ENCODE measurements around the gene FRMPD4.

The FRMPD4 gene

GRCh38 chrX:12297353-12297752 is 159.1 kb downstream of the FRMPD4 start:
- Histone ChIP-seq H3K36me3 (ENCODE audit: control insufficient read depth in 4 of 4, insufficient read depth in 4 of 4, low read length in 3 of 4) (no peaks in the 10 kb centered on the region), H3K27me3 (replicated peaks in 2 of 5; ENCODE audit: control insufficient read depth in 4 of 5, insufficient read depth in 5 of 5, low read length in 4 of 5) (no peaks in the 10 kb centered on the region), H3K9me3 (ENCODE audit: control extremely low read depth in 1 of 5, control insufficient read depth in 4 of 5, insufficient read depth in 2 of 5, low read depth in 1 of 5, low read length in 4 of 5) (no peaks in the 10 kb centered on the region), H3K4me3 (ENCODE audit: control insufficient read depth in 1 of 7, extremely low read depth in 1 of 7, insufficient read depth in 4 of 7, low read depth in 2 of 7, low read length in 6 of 7) (no peak overlapping the region), H3K4me1 (ENCODE audit: control extremely low read depth in 1 of 4, control insufficient read depth in 4 of 4, insufficient read depth in 4 of 4, low read length in 3 of 4) (no peaks in the 10 kb centered on the region), H3K27ac (ENCODE audit: insufficient read depth in 1 of 2, low read depth in 1 of 2, low read length in 2 of 2, poor library complexity in 1 of 2, severe bottlenecking in 2 of 2) (no peak overlapping the region)
- POLR2A ChIA-PET, result no interaction called here
- no peak for DNase-seq
- CTCF ChIA-PET, result no interaction called here
- 92% methylated on average over 3 of the region's 4 CpGs for WGBS (ENCODE audit: insufficient coverage)

- H3K4me1 ChIP-seq (ENCODE audit: control extremely low read depth in 1 of 4, control insufficient read depth in 4 of 4, insufficient read depth in 4 of 4, low read length in 3 of 4), result no peaks in the 10 kb centered on the region
- no peak overlapping the region for H3K27ac ChIP-seq (ENCODE audit: insufficient read depth in 1 of 2, low read depth in 1 of 2, low read length in 2 of 2, poor library complexity in 1 of 2, severe bottlenecking in 2 of 2)
- no peak for DNase-seq
- CTCF ChIA-PET, result interaction anchor here (0.7 kb wide), 1 partner anchor 11 kb away, joined by 3 read pairs; no protein-coding TSS in a partner anchor
- no peaks in the 10 kb centered on the region for H3K27me3 ChIP-seq (replicated peaks in 2 of 5; ENCODE audit: control insufficient read depth in 4 of 5, insufficient read depth in 5 of 5, low read length in 4 of 5)
- POLR2A ChIA-PET, result no interaction called here
- H3K36me3 ChIP-seq (ENCODE audit: control insufficient read depth in 4 of 4, insufficient read depth in 4 of 4, low read length in 3 of 4), result no peaks in the 10 kb centered on the region
- WGBS (ENCODE audit: insufficient coverage), result 93% methylated on average over 3 of the region's 3 CpGs
- H3K4me3 ChIP-seq (ENCODE audit: control insufficient read depth in 1 of 7, extremely low read depth in 1 of 7, insufficient read depth in 4 of 7, low read depth in 2 of 7, low read length in 6 of 7), result no peak overlapping the region
- no peaks in the 10 kb centered on the region for H3K9me3 ChIP-seq (ENCODE audit: control extremely low read depth in 1 of 5, control insufficient read depth in 4 of 5, insufficient read depth in 2 of 5, low read depth in 1 of 5, low read length in 4 of 5)
These were observed 163.0 kb downstream of the FRMPD4 start for GRCh38 chrX:12301288-12301687.

DNA sequence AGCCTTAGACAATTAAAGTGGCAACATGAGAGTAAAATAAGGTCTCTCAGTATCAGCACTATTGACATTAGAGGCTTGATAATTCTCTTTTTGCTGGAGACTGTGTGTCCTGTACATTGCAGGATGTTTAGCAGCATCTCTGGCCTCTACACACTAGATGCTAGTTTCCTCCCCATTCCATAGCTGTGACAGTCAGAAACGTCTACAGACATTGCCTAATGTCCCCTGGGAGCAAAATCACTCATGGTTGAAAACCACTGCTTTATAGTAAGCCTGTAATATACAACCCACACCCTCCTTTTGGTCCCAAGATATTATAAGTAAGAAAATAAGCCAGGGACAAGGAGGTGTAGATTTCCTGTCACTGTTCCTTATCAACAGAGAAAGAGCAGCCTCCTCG is 166.0 kb downstream of the FRMPD4 start:
- Histone ChIP-seq H3K27me3 (replicated peaks in 2 of 5; ENCODE audit: control insufficient read depth in 4 of 5, insufficient read depth in 5 of 5, low read length in 4 of 5) (no peaks in the 10 kb centered on the region), H3K36me3 (ENCODE audit: control insufficient read depth in 4 of 4, insufficient read depth in 4 of 4, low read length in 3 of 4) (no peaks in the 10 kb centered on the region), H3K27ac (ENCODE audit: insufficient read depth in 1 of 2, low read depth in 1 of 2, low read length in 2 of 2, poor library complexity in 1 of 2, severe bottlenecking in 2 of 2) (no peak overlapping the region), H3K4me1 (ENCODE audit: control extremely low read depth in 1 of 4, control insufficient read depth in 4 of 4, insufficient read depth in 4 of 4, low read length in 3 of 4) (no peaks in the 10 kb centered on the region), H3K4me3 (ENCODE audit: control insufficient read depth in 1 of 7, extremely low read depth in 1 of 7, insufficient read depth in 4 of 7, low read depth in 2 of 7, low read length in 6 of 7) (no peak overlapping the region), H3K9me3 (ENCODE audit: control extremely low read depth in 1 of 5, control insufficient read depth in 4 of 5, insufficient read depth in 2 of 5, low read depth in 1 of 5, low read length in 4 of 5) (no peaks in the 10 kb centered on the region)
- no peak for DNase-seq
- ChIA-PET CTCF (no interaction called here), POLR2A (no interaction called here)
- no CpG with 5 or more reads among the region's 2 CpGs for WGBS (ENCODE audit: insufficient coverage)

DNA sequence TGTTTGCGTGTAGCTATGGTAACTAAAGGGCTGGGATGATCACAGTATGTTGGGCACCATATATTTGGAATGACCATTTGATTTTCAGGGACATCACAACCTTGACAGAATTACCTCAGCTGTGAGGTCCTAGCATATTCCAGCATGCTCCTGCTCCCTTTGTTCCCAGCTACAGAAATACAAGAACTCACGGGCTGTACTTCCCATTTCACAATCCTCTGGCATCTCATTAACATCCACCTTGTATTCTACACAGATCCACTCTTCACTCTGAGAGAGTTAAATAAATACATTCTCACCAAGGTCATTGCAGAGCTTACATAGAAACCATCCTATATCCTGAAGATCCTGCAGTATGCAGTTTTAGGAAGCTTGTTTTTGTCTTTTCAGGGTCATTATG is 169.7 kb downstream of the FRMPD4 start:
- no peaks in the 10 kb centered on the region for H3K36me3 ChIP-seq (ENCODE audit: control insufficient read depth in 4 of 4, insufficient read depth in 4 of 4, low read length in 3 of 4)
- no peaks in the 10 kb centered on the region for H3K9me3 ChIP-seq (ENCODE audit: control extremely low read depth in 1 of 5, control insufficient read depth in 4 of 5, insufficient read depth in 2 of 5, low read depth in 1 of 5, low read length in 4 of 5)
- DNase-seq, result no peak
- H3K27me3 ChIP-seq (replicated peaks in 2 of 5; ENCODE audit: control insufficient read depth in 4 of 5, insufficient read depth in 5 of 5, low read length in 4 of 5), result no peaks in the 10 kb centered on the region
- no peak overlapping the region for H3K27ac ChIP-seq (ENCODE audit: insufficient read depth in 1 of 2, low read depth in 1 of 2, low read length in 2 of 2, poor library complexity in 1 of 2, severe bottlenecking in 2 of 2)
- no peak overlapping the region for H3K4me3 ChIP-seq (ENCODE audit: control insufficient read depth in 1 of 7, extremely low read depth in 1 of 7, insufficient read depth in 4 of 7, low read depth in 2 of 7, low read length in 6 of 7)
- ChIA-PET CTCF (no interaction called here), POLR2A (no interaction called here)
- WGBS (ENCODE audit: insufficient coverage), result 62% methylated on average over 2 of the region's 2 CpGs
- H3K4me1 ChIP-seq (ENCODE audit: control extremely low read depth in 1 of 4, control insufficient read depth in 4 of 4, insufficient read depth in 4 of 4, low read length in 3 of 4), result no peaks in the 10 kb centered on the region

DNA sequence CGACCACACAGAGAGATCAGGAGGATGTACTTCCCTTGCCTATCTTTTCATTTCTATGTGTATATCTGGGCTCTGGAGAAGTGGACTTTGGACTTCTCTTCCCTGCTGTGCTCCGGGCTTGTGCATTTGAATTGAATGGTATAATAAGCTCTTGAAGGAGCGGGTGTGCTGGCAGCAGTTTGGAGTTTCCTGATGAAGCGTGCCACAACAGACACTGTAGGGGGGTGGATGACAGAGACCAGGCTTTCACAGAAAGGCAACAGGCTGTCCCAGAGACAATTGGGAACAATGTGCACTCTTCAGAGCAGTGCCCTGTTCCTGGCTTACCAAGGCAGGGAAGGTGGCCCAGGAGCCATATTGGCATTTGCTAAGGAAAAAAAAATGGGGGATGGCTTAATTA is 170.1 kb downstream of the FRMPD4 start:
- no peak for DNase-seq
- Histone ChIP-seq H3K36me3 (ENCODE audit: control insufficient read depth in 4 of 4, insufficient read depth in 4 of 4, low read length in 3 of 4) (no peaks in the 10 kb centered on the region), H3K27me3 (replicated peaks in 2 of 5; ENCODE audit: control insufficient read depth in 4 of 5, insufficient read depth in 5 of 5, low read length in 4 of 5) (no peaks in the 10 kb centered on the region), H3K9me3 (ENCODE audit: control extremely low read depth in 1 of 5, control insufficient read depth in 4 of 5, insufficient read depth in 2 of 5, low read depth in 1 of 5, low read length in 4 of 5) (no peaks in the 10 kb centered on the region), H3K4me1 (ENCODE audit: control extremely low read depth in 1 of 4, control insufficient read depth in 4 of 4, insufficient read depth in 4 of 4, low read length in 3 of 4) (no peaks in the 10 kb centered on the region), H3K4me3 (ENCODE audit: control insufficient read depth in 1 of 7, extremely low read depth in 1 of 7, insufficient read depth in 4 of 7, low read depth in 2 of 7, low read length in 6 of 7) (no peak overlapping the region), H3K27ac (ENCODE audit: insufficient read depth in 1 of 2, low read depth in 1 of 2, low read length in 2 of 2, poor library complexity in 1 of 2, severe bottlenecking in 2 of 2) (no peak overlapping the region)
- ChIA-PET POLR2A (no interaction called here), CTCF (no interaction called here)
- 81% methylated on average over 4 of the region's 4 CpGs for WGBS (ENCODE audit: insufficient coverage)

- CTCF ChIA-PET, result no interaction called here
These were observed 170.9 kb downstream of the FRMPD4 start for GRCh38 chrX:12309040-12309743.

DNA sequence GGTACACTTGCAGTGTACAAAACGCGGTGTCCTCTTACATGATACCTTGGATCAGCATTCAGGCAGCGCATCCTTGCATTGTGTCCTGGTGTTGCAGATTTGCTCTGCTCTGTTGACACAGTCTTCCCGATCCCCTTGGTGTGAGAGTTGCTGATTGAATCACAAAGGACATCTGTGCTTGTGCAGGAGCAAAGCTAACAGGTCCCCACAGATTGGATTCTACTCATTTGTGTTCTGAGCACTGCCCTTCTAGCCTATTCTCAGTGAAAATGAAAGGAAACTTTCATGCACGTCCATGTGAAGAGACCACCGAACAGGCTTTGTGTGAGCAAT is 171.4 kb downstream of the FRMPD4 start:
- 49% methylated on average over 6 of the region's 6 CpGs for WGBS (ENCODE audit: insufficient coverage)
- Histone ChIP-seq H3K27ac (ENCODE audit: insufficient read depth in 1 of 2, low read depth in 1 of 2, low read length in 2 of 2, poor library complexity in 1 of 2, severe bottlenecking in 2 of 2) (no peak overlapping the region), H3K4me3 (ENCODE audit: control insufficient read depth in 1 of 7, extremely low read depth in 1 of 7, insufficient read depth in 4 of 7, low read depth in 2 of 7, low read length in 6 of 7) (no peak overlapping the region), H3K4me1 (ENCODE audit: control extremely low read depth in 1 of 4, control insufficient read depth in 4 of 4, insufficient read depth in 4 of 4, low read length in 3 of 4) (no peaks in the 10 kb centered on the region), H3K27me3 (replicated peaks in 2 of 5; ENCODE audit: control insufficient read depth in 4 of 5, insufficient read depth in 5 of 5, low read length in 4 of 5) (no peaks in the 10 kb centered on the region), H3K9me3 (ENCODE audit: control extremely low read depth in 1 of 5, control insufficient read depth in 4 of 5, insufficient read depth in 2 of 5, low read depth in 1 of 5, low read length in 4 of 5) (no peaks in the 10 kb centered on the region), H3K36me3 (ENCODE audit: control insufficient read depth in 4 of 4, insufficient read depth in 4 of 4, low read length in 3 of 4) (no peaks in the 10 kb centered on the region)
- CTCF ChIA-PET, result no interaction called here
- no peak for DNase-seq
- POLR2A ChIA-PET, result no interaction called here

More at GRCh38 chrX:12309040-12309743, 170.9 kb downstream of the FRMPD4 start:
- no peak for DNase-seq
- WGBS (ENCODE audit: insufficient coverage), result 67% methylated on average over 1 of the region's 5 CpGs
- H3K36me3 ChIP-seq (ENCODE audit: control insufficient read depth in 4 of 4, insufficient read depth in 4 of 4, low read length in 3 of 4), result no peaks in the 10 kb centered on the region
- no peak overlapping the region for H3K27ac ChIP-seq (ENCODE audit: insufficient read depth in 1 of 2, low read depth in 1 of 2, low read length in 2 of 2, poor library complexity in 1 of 2, severe bottlenecking in 2 of 2)
- no peaks in the 10 kb centered on the region for H3K4me1 ChIP-seq (ENCODE audit: control extremely low read depth in 1 of 4, control insufficient read depth in 4 of 4, insufficient read depth in 4 of 4, low read length in 3 of 4)
- H3K9me3 ChIP-seq (ENCODE audit: control extremely low read depth in 1 of 5, control insufficient read depth in 4 of 5, insufficient read depth in 2 of 5, low read depth in 1 of 5, low read length in 4 of 5), result no peaks in the 10 kb centered on the region
- no peaks in the 10 kb centered on the region for H3K27me3 ChIP-seq (replicated peaks in 2 of 5; ENCODE audit: control insufficient read depth in 4 of 5, insufficient read depth in 5 of 5, low read length in 4 of 5)
- POLR2A ChIA-PET, result no interaction called here
- H3K4me3 ChIP-seq (ENCODE audit: control insufficient read depth in 1 of 7, extremely low read depth in 1 of 7, insufficient read depth in 4 of 7, low read depth in 2 of 7, low read length in 6 of 7), result no peak overlapping the region

All from common myeloid progenitor, CD34-positive (primary cell).